Neural cell (in vitro differentiated cells): ENCODE data around the gene PLOD3. TPM values are rescaled to one million over a fixed set of nuclear protein-coding genes. Genes with fewer than 3 reads are reported as not detected.

ENCODE experiments used
- H2AFZ ChIP-seq: fragments of 200-600, 300-800 bp; sonication (generic), shearing (Covaris generic); 2 replicates; pipeline ENCODE4 v1.6.0; 2014; ENCODE audit warnings: low read depth, mild to moderate bottlenecking, antibody characterized with exemption, low read length, moderate library complexity
- H3F3A ChIP-seq: fragments of 200-600 bp; shearing (Covaris generic); 2 replicates; pipeline ENCODE4 v1.6.1; 2016; ENCODE audit warnings: mild to moderate bottlenecking, moderate library complexity, mixed read lengths, antibody characterized with exemption, low read length; ENCODE audit not compliant: insufficient read depth, poor library complexity, severe bottlenecking
- H3K27ac ChIP-seq: fragments of 200-600, 300-800 bp; sonication (generic), shearing (Covaris generic); 2 replicates; pipeline ENCODE4 v1.5.1; 2014; ENCODE audit warnings: mild to moderate bottlenecking, low read length, moderate library complexity
- H3K27me3 ChIP-seq: fragments of 300-800, 200-600 bp; sonication (generic), shearing (Covaris generic); 2 replicates; pipeline ENCODE4 v1.6.0; 2014; ENCODE audit warnings: mild to moderate bottlenecking, low read depth, low read length, moderate library complexity; ENCODE audit not compliant: insufficient read depth
- H3K36me3 ChIP-seq: fragments of 300-800, 200-600 bp; sonication (generic), shearing (Covaris generic); 2 replicates; pipeline ENCODE4 v1.5.1; 2014; ENCODE audit warnings: mild to moderate bottlenecking, antibody characterized with exemption, low read length, moderate library complexity; ENCODE audit not compliant: insufficient read depth
- H3K4me2 ChIP-seq: fragments of 300-800, 200-600 bp; sonication (generic), shearing (Covaris generic); 2 replicates; pipeline ENCODE4 v1.6.0; 2014; ENCODE audit warnings: mild to moderate bottlenecking, low read length
- H3K4me3 ChIP-seq: fragments of 300-800, 200-600 bp; sonication (generic), shearing (Covaris generic); 2 replicates; pipeline ENCODE4 v1.5.1; 2014; ENCODE audit warnings: mild to moderate bottlenecking, low read length, moderate library complexity
- H3K79me2 ChIP-seq: fragments of 200-600 bp; shearing (Covaris generic); replicated peaks from 2 replicates; pipeline ENCODE4 v1.6.0; 2014; ENCODE audit warnings: mild to moderate bottlenecking, low read length, moderate library complexity; ENCODE audit not compliant: insufficient read depth
- H3K9ac ChIP-seq: fragments of 300-800, 200-600 bp; sonication (generic), shearing (Covaris generic); 2 replicates; pipeline ENCODE4 v1.6.1; 2016; ENCODE audit warnings: mild to moderate bottlenecking, low read length, mixed read lengths
- H3K9me2 ChIP-seq: fragments of 200-600 bp; shearing (Covaris generic); 2 replicates; pipeline ENCODE4 v1.6.1; 2016; ENCODE audit warnings: mild to moderate bottlenecking, low read length, mixed read lengths; ENCODE audit not compliant: insufficient read depth
- H3K9me3 ChIP-seq: fragments of 200-600, 300-800 bp; sonication (generic), shearing (Covaris generic); 2 replicates; pipeline ENCODE4 v1.6.1; 2016; ENCODE audit warnings: mild to moderate bottlenecking, mixed run types, low read length, moderate library complexity, mixed read lengths
- H4K20me1 ChIP-seq: fragments of 200-600 bp; shearing (Covaris generic); 2 replicates; pipeline ENCODE4 v1.6.1; 2016; ENCODE audit warnings: mild to moderate bottlenecking, mixed run types; ENCODE audit not compliant: insufficient read depth
- EP300 ChIP-seq: fragments of 450-650 bp; conservative IDR thresholded peaks from 2 replicates; pipeline ENCODE4 v1.6.1; 2014; ENCODE audit warnings: antibody characterized with exemption, mild to moderate bottlenecking, moderate library complexity; ENCODE audit not compliant: poor library complexity, severe bottlenecking
- EZH2 ChIP-seq: fragments of 200-600, 300-800 bp; shearing (Covaris generic), sonication (generic); IDR thresholded peaks from 2 replicates; pipeline ENCODE4 v1.6.1; 2014; ENCODE audit warnings: antibody characterized with exemption, low read length, borderline replicate concordance, mild to moderate bottlenecking; ENCODE audit not compliant: insufficient read depth, poor library complexity, severe bottlenecking
- MXI1 ChIP-seq: fragments of 450-650 bp; conservative IDR thresholded peaks from 2 replicates; pipeline ENCODE4 v1.6.1; 2014; ENCODE audit warnings: antibody characterized with exemption, mild to moderate bottlenecking; ENCODE audit not compliant: poor library complexity, severe bottlenecking
- POLR2AphosphoS5 ChIP-seq: IDR thresholded peaks from 2 replicates; pipeline ENCODE4 v1.6.1; 2012
- RAD21 ChIP-seq: fragments of 450-650 bp; conservative IDR thresholded peaks from 2 replicates; pipeline ENCODE4 v1.6.1; 2014; ENCODE audit warnings: antibody characterized with exemption, mild to moderate bottlenecking, moderate library complexity
- REST ChIP-seq: IDR thresholded peaks from 2 replicates; pipeline ENCODE4 v1.6.1; 2012; ENCODE audit warnings: borderline replicate concordance
- SMC3 ChIP-seq: fragments of 450-650 bp; conservative IDR thresholded peaks from 2 replicates; pipeline ENCODE4 v1.6.1; 2014; ENCODE audit warnings: antibody characterized with exemption, mild to moderate bottlenecking, moderate library complexity; ENCODE audit not compliant: poor library complexity
- TAF1 ChIP-seq: IDR thresholded peaks from 2 replicates; pipeline ENCODE4 v1.6.1; 2012; ENCODE audit warnings: low read depth
- polyA plus RNA-seq: library from polyadenylated mRNA; depleted of rRNA; stranded (reverse); fragments of >200 nt; gene quantifications from 2 replicates; pipeline ENCODE4 v1.2.3, GENCODE V29; 2014

Gene PLOD3
- polyA plus RNA-seq, 1 donor from 2014 or later = 19.2 TPM

- Histone ChIP-seq H3K4me2 (no peak overlapping the region), H3K9me3 (no peaks in the 10 kb centered on the region), H2AFZ (no peak overlapping the region), H3K9ac (no peak overlapping the region), H3K79me2 (peaks cover 16% of the 10 kb centered on the region), H3K27ac (no peak overlapping the region), H4K20me1 (no peaks in the 10 kb centered on the region), H3K4me3 (no peak overlapping the region), H3F3A (no peaks in the 10 kb centered on the region), H3K36me3 (no peaks in the 10 kb centered on the region), H3K27me3 (no peaks in the 10 kb centered on the region), H3K9me2 (no peaks in the 10 kb centered on the region)
- TF ChIP-seq TAF1 (no peak), POLR2AphosphoS5 (no peak), EZH2 (no peak), EP300 (no peak), RAD21 (no peak), MXI1 (no peak), SMC3 (no peak), REST (no peak)
Observed at GRCh38 chr7:101222275-101222830, 5.0 kb upstream of the PLOD3 start.

GRCh38 chr7:101220295-101220694 lies 2.9 kb upstream of the PLOD3 start:
- Histone ChIP-seq H3K9ac (no peak overlapping the region), H3K27me3 (no peaks in the 10 kb centered on the region), H3K9me3 (no peaks in the 10 kb centered on the region), H3K36me3 (no peaks in the 10 kb centered on the region), H3K4me3 (no peak overlapping the region), H3K27ac (no peak overlapping the region), H3K9me2 (no peaks in the 10 kb centered on the region), H3K4me2 (no peak overlapping the region), H3K79me2 (peaks cover 22% of the 10 kb centered on the region), H3F3A (no peaks in the 10 kb centered on the region), H4K20me1 (no peaks in the 10 kb centered on the region), H2AFZ (no peak overlapping the region)
- TF ChIP-seq MXI1 = no peak
- no peak for TF ChIP-seq REST
- TF ChIP-seq POLR2AphosphoS5 = no peak
- no peak for TF ChIP-seq EP300
